ENCODE data around the gene UCP2. TPM values are rescaled to one million over a fixed set of nuclear protein-coding genes. Genes with fewer than 3 reads are reported as not detected.

Gene UCP2
- total RNA-seq, 1 donor from 2014 or later = 26.4 TPM

- no peaks in the 10 kb centered on the region for H3K27me3 Mint-ChIP-seq (ENCODE audit: unreplicated experiment)
- H3K4me3 Mint-ChIP-seq (ENCODE audit: unreplicated experiment) = no peak overlapping the region
- peaks cover 16% of the 10 kb centered on the region for H3K36me3 Mint-ChIP-seq (ENCODE audit: unreplicated experiment)
- peak overlapping the region; percentile 73 for H3K27ac Mint-ChIP-seq (ENCODE audit: unreplicated experiment)
- no peaks in the 10 kb centered on the region for H3K9me3 Mint-ChIP-seq (ENCODE audit: unreplicated experiment)
- no peak for DNase-seq (ENCODE audit: extremely low spot score, unreplicated experiment)
- peaks cover 14% of the 10 kb centered on the region for H3K4me1 Mint-ChIP-seq (ENCODE audit: unreplicated experiment)
- TF ChIP-seq CTCF (IDR thresholded peaks at IDR 0.05) = no peak
Measured at GRCh38 chr11:74019104-74019738, 36.6 kb upstream of the UCP2 start.

- H3K27ac Mint-ChIP-seq (ENCODE audit: unreplicated experiment) = peak overlapping the region; percentile 73
- TF ChIP-seq CTCF (IDR thresholded peaks at IDR 0.05) = no peak
- H3K36me3 Mint-ChIP-seq (ENCODE audit: unreplicated experiment) = peaks cover 13% of the 10 kb centered on the region
- DNase-seq (ENCODE audit: extremely low spot score, unreplicated experiment) = no peak
- H3K4me3 Mint-ChIP-seq (ENCODE audit: unreplicated experiment) = no peak overlapping the region
- H3K4me1 Mint-ChIP-seq (ENCODE audit: unreplicated experiment) = peaks cover 9% of the 10 kb centered on the region
- no peaks in the 10 kb centered on the region for H3K9me3 Mint-ChIP-seq (ENCODE audit: unreplicated experiment)
- H3K27me3 Mint-ChIP-seq (ENCODE audit: unreplicated experiment) = no peaks in the 10 kb centered on the region
Measured at GRCh38 chr11:74018331-74019005, 35.8 kb upstream of the UCP2 start.

- H3K27ac Mint-ChIP-seq (ENCODE audit: unreplicated experiment) = no peak overlapping the region
- H3K36me3 Mint-ChIP-seq (ENCODE audit: unreplicated experiment) = peaks cover 11% of the 10 kb centered on the region
- H3K9me3 Mint-ChIP-seq (ENCODE audit: unreplicated experiment) = no peaks in the 10 kb centered on the region
- H3K4me3 Mint-ChIP-seq (ENCODE audit: unreplicated experiment) = no peak overlapping the region
- TF ChIP-seq CTCF (IDR thresholded peaks at IDR 0.05) = no peak
- no peaks in the 10 kb centered on the region for H3K27me3 Mint-ChIP-seq (ENCODE audit: unreplicated experiment)
- DNase-seq (ENCODE audit: extremely low spot score, unreplicated experiment) = no peak
- H3K4me1 Mint-ChIP-seq (ENCODE audit: unreplicated experiment) = peaks cover 9% of the 10 kb centered on the region
Measured at GRCh38 chr11:74017631-74018030, 35.0 kb upstream of the UCP2 start.

GRCh38 chr11:74015919-74016684 is 33.5 kb upstream of the UCP2 start:
- Mint-ChIP-seq H3K27ac (ENCODE audit: unreplicated experiment) (no peak overlapping the region), H3K36me3 (ENCODE audit: unreplicated experiment) (peaks cover 14% of the 10 kb centered on the region), H3K27me3 (ENCODE audit: unreplicated experiment) (no peaks in the 10 kb centered on the region), H3K4me3 (ENCODE audit: unreplicated experiment) (no peak overlapping the region), H3K4me1 (ENCODE audit: unreplicated experiment) (peaks cover 16% of the 10 kb centered on the region), H3K9me3 (ENCODE audit: unreplicated experiment) (no peaks in the 10 kb centered on the region)
- DNase-seq (ENCODE audit: extremely low spot score, unreplicated experiment) = no peak
- TF ChIP-seq CTCF (IDR thresholded peaks at IDR 0.05) = no peak

- no peak overlapping the region for H3K27ac Mint-ChIP-seq (ENCODE audit: unreplicated experiment)
- no peak for TF ChIP-seq CTCF (IDR thresholded peaks at IDR 0.05)
- H3K4me3 Mint-ChIP-seq (ENCODE audit: unreplicated experiment) = no peak overlapping the region
- H3K9me3 Mint-ChIP-seq (ENCODE audit: unreplicated experiment) = no peaks in the 10 kb centered on the region
- no peak for DNase-seq (ENCODE audit: extremely low spot score, unreplicated experiment)
- H3K36me3 Mint-ChIP-seq (ENCODE audit: unreplicated experiment) = peaks cover 14% of the 10 kb centered on the region
- peaks cover 16% of the 10 kb centered on the region for H3K4me1 Mint-ChIP-seq (ENCODE audit: unreplicated experiment)
- no peaks in the 10 kb centered on the region for H3K27me3 Mint-ChIP-seq (ENCODE audit: unreplicated experiment)
Measured at GRCh38 chr11:74014880-74015279, 32.2 kb upstream of the UCP2 start.

Data from osteocyte (in vitro differentiated cells).